Breast epithelium (tissue), 3 donors: ENCODE data around the gene MGAT3. TPM values are rescaled to one million over a fixed set of nuclear protein-coding genes. Genes with fewer than 3 reads are reported as not detected.

Experiments used
- total RNA-seq, 3 donors: library from RNA; depleted of rRNA; stranded (reverse); fragments of >200 nt; gene quantifications; one replicate each; pipeline ENCODE4 v1.1.0, GENCODE V29; 2016

MGAT3 gene
- total RNA-seq, 3 donors from 2014 or later = 1.9 to 9.4 (median 3.9) TPM

Other genes starting within 250 kb of the MGAT3 start
- 10 to 100 TPM in 1 of 3 donors, 1 to 10 TPM in 2; 5.3 to 11.1 (median 8.5) TPM for gene PDGFB, start 212.0 kb upstream of the MGAT3 start, total RNA-seq
- gene RPL3, start 137.4 kb upstream of the MGAT3 start, total RNA-seq = 1,000 to 10,000 TPM; 1,827 to 3,262 (median 2,633) TPM
- gene SYNGR1, start 107.0 kb upstream of the MGAT3 start, total RNA-seq = 10 to 100 TPM in 2 of 3 donors, 1 to 10 TPM in 1; 6.9 to 22.3 (median 20.5) TPM
- gene TAB1, start 57.2 kb upstream of the MGAT3 start, total RNA-seq = 10 to 100 TPM; 15.4 to 17.9 (median 16.0) TPM
- gene MIEF1, start 45.3 kb downstream of the MGAT3 start, total RNA-seq = 10 to 100 TPM; 19.7 to 24.3 (median 22.9) TPM
- 100 to 1,000 TPM; 339 to 403 (median 347) TPM for gene ATF4, start 63.5 kb downstream of the MGAT3 start, total RNA-seq
- 100 to 1,000 TPM; 112 to 177 (median 159) TPM for gene RPS19BP1, start 75.7 kb downstream of the MGAT3 start, total RNA-seq
- gene CACNA1I, start 113.7 kb downstream of the MGAT3 start, total RNA-seq = under 1 TPM; 0.32 to 0.44 (median 0.33) TPM